Measurements from ENCODE around the gene KRTAP5-3. TPM values are rescaled to one million over a fixed set of nuclear protein-coding genes. Genes with fewer than 3 reads are reported as not detected.

The KRTAP5-3 gene
- total RNA-seq, result not detected in 2 replicates
- not detected for total RNA-seq (2013)
- not detected in 2 replicates for polyA plus RNA-seq
- polyA minus RNA-seq, result not detected in 2 replicates

GRCh38 chr11:1608363-1608762, at the start of gene KRTAP5-3:
Gene KRTAP5-3 (minus strand): TSS chr11:1608463. CDS start chr11:1608385, 78 bp downstream.
- peaks cover 9% of the 10 kb centered on the region for H3K4me1 Mint-ChIP-seq
- TF ChIP-seq EZH2 (IDR thresholded peaks at IDR 0.05; ENCODE audit: borderline replicate concordance, insufficient read depth, low read depth, low read length, poor library complexity, severe bottlenecking), result no peak
- TF ChIP-seq CTCF (IDR thresholded peaks at IDR 0.05), result no peak

DNA sequence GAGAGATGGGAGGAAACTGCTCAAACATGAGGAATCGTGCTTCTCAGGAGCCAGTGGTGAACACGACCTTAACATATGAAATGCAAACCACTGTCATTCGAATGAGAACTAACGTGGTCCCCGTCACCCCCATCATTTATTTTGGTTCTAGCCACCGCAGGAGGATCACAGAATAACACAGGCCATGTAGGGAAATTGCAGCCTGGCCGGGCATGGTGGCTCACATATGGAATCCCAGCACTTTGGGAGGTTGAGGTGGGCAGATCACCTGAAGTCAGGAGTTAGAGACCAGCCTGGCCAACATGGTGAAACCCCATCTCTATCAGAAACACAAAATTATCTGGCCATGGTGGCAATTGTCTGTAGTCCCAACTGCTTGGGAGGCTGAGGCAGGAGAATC, 48.4 kb upstream of the KRTAP5-3 start:
- intact Hi-C loops (cut with micrococcal nuclease), result no loop called here
- H3K27ac ChIP-seq (ENCODE audit: low read length in 2 of 2), result no peak overlapping the region
- H3K4me3 ChIP-seq (ENCODE audit: control extremely low read depth in 1 of 5, extremely low read depth in 1 of 5, insufficient read depth in 1 of 5, low read depth in 2 of 5, low read length in 4 of 5), result no peak overlapping the region
- H3K36me3 ChIP-seq (replicated peaks in 1 of 2; ENCODE audit: control extremely low read depth in 1 of 2, control insufficient read depth in 1 of 2, extremely low read depth in 1 of 2, insufficient read depth in 2 of 2, low read length in 1 of 2), result no peaks in the 10 kb centered on the region
- DNase-seq (no peak), ATAC-seq (ENCODE audit: low read depth) (no peak)
- H3K4me2 ChIP-seq (replicated peaks; ENCODE audit: low read depth, low read length, poor library complexity, severe bottlenecking), result no peak overlapping the region
- no peaks in the 10 kb centered on the region for H3K79me2 ChIP-seq (ENCODE audit: control insufficient read depth, insufficient read depth, low read length)
- peaks cover 0 to 36% (median 4%) of the 10 kb centered on the region in 4 experiments for H3K27me3 ChIP-seq (replicated peaks in 1 of 4; ENCODE audit: control extremely low read depth in 1 of 4, control insufficient read depth in 3 of 4, insufficient read depth in 4 of 4, low read length in 3 of 4)
- Mint-ChIP-seq H3K27me3 (peaks cover 51% of the 10 kb centered on the region), H3K27ac (no peak overlapping the region), H3K9me3 (ENCODE audit: insufficient read depth) (no peaks in the 10 kb centered on the region), H3K4me1 (no peaks in the 10 kb centered on the region), H3K4me3 (no peak overlapping the region)
- ChIA-PET POLR2A (no interaction called here), CTCF (interaction anchor here (4.5 kb wide), 1 partner anchor 176 kb away, joined by 72 read pairs; the partner anchor contains the start of gene SYT8)
- peaks cover 0 to 10% of the 10 kb centered on the region in 2 donors for H3K4me1 ChIP-seq (ENCODE audit: control insufficient read depth in 2 of 2, insufficient read depth in 2 of 2, low read length in 2 of 2)
- H4K20me1 ChIP-seq (ENCODE audit: control insufficient read depth, insufficient read depth, low read length, poor library complexity, severe bottlenecking), result no peaks in the 10 kb centered on the region
- 86% methylated on average over 6 of the region's 7 CpGs for WGBS (ENCODE audit: insufficient coverage)
- no peak overlapping the region for H3K9ac ChIP-seq (ENCODE audit: low read length)
- H2AFZ ChIP-seq (ENCODE audit: insufficient read depth, low read depth, low read length, poor library complexity, severe bottlenecking), result no peak overlapping the region
- H3K9me3 ChIP-seq (ENCODE audit: control extremely low read depth in 1 of 3, control insufficient read depth in 2 of 3, insufficient read depth in 1 of 3, low read length in 2 of 3), result no peaks in the 10 kb centered on the region
- TF ChIP-seq CTCF (IDR thresholded peaks at IDR 0.05), result no peak

More at GRCh38 chr11:1608363-1608762, at the start of gene KRTAP5-3:
- Histone ChIP-seq H3K27ac (ENCODE audit: low read length in 2 of 2) (no peak within 1 kb of the TSS), H3K4me2 (replicated peaks; ENCODE audit: low read depth, low read length, poor library complexity, severe bottlenecking) (no peak within 1 kb of the TSS), H3K36me3 (replicated peaks in 1 of 2; ENCODE audit: control extremely low read depth in 1 of 2, control insufficient read depth in 1 of 2, extremely low read depth in 1 of 2, insufficient read depth in 2 of 2, low read length in 1 of 2) (no peaks in the 10 kb centered on the region), H3K27me3 (replicated peaks in 1 of 4; ENCODE audit: control extremely low read depth in 1 of 4, control insufficient read depth in 3 of 4, insufficient read depth in 4 of 4, low read length in 3 of 4) (peaks cover 0 to 3% (median 0%) of the 10 kb centered on the region in 4 experiments), H3K9me3 (ENCODE audit: control extremely low read depth in 1 of 3, control insufficient read depth in 2 of 3, insufficient read depth in 1 of 3, low read length in 2 of 3) (peaks cover 0 to 3% (median 0%) of the 10 kb centered on the region in 3 donors), H3K79me2 (ENCODE audit: control insufficient read depth, insufficient read depth, low read length) (no peaks in the 10 kb centered on the region), H3K4me1 (ENCODE audit: control insufficient read depth in 2 of 2, insufficient read depth in 2 of 2, low read length in 2 of 2) (peaks cover 0 to 15% of the 10 kb centered on the region in 2 donors), H3K4me3 (ENCODE audit: control extremely low read depth in 1 of 5, extremely low read depth in 1 of 5, insufficient read depth in 1 of 5, low read depth in 2 of 5, low read length in 4 of 5) (no peak within 1 kb of the TSS), H3K9ac (ENCODE audit: low read length) (no peak within 1 kb of the TSS), H2AFZ (ENCODE audit: insufficient read depth, low read depth, low read length, poor library complexity, severe bottlenecking) (no peak within 1 kb of the TSS), H4K20me1 (ENCODE audit: control insufficient read depth, insufficient read depth, low read length, poor library complexity, severe bottlenecking) (no peaks in the 10 kb centered on the region)
- no CpG with 5 or more reads among the region's 4 CpGs for WGBS (ENCODE audit: insufficient coverage)
- no peak for ATAC-seq (ENCODE audit: low read depth)
- peaks cover 14% of the 10 kb centered on the region for H3K27me3 Mint-ChIP-seq
- ChIA-PET POLR2A (no interaction called here), CTCF (no interaction called here)
- intact Hi-C loops (cut with micrococcal nuclease), result no loop called here
- no peaks in the 10 kb centered on the region for H3K9me3 Mint-ChIP-seq (ENCODE audit: insufficient read depth)
- no peak within 1 kb of the TSS for H3K27ac Mint-ChIP-seq
- DNase-seq, result no peak
- no peak within 1 kb of the TSS for H3K4me3 Mint-ChIP-seq
